Calu3 (cell line): Measurements from ENCODE around the gene ZCCHC17. TPM values are rescaled to one million over a fixed set of nuclear protein-coding genes. Genes with fewer than 3 reads are reported as not detected.
A peak's percentile ranks its signal among the peaks of the same experiment; 100 is the strongest.

ENCODE experiments used
- BruUV-seq: library from RNA; stranded (reverse); fragments of 400-500 nt; replicated peaks from 2 replicates; lab custom pipeline; 2021; lab: Mats Ljungman, UMichigan
- CTCF ChIA-PET: fragments of 300-600 bp; sonication (Branson Sonifier 250); formaldehyde crosslinking; loops from one replicate; lab custom pipeline; 2022; ENCODE audit warnings: antibody characterized with exemption; lab: Charles Lee
- DNase-seq: peaks from one replicate; pipeline ENCODE4 v3.0.0; 2022
- H3K27ac Mint-ChIP-seq: one replicate; pipeline ENCODE4 v1.8.0; 2022; ENCODE audit warnings: mixed read lengths; ENCODE audit not compliant: unreplicated experiment
- H3K27me3 Mint-ChIP-seq: one replicate; pipeline ENCODE4 v1.8.0; 2022; ENCODE audit warnings: mixed read lengths; ENCODE audit not compliant: unreplicated experiment
- H3K36me3 Mint-ChIP-seq: one replicate; pipeline ENCODE4 v1.8.0; 2022; ENCODE audit warnings: mild to moderate bottlenecking, moderate library complexity, mixed read lengths; ENCODE audit not compliant: insufficient read depth, unreplicated experiment
- H3K4me1 Mint-ChIP-seq: one replicate; pipeline ENCODE4 v1.8.0; 2022; ENCODE audit warnings: mild to moderate bottlenecking, low read depth, mixed read lengths; ENCODE audit not compliant: unreplicated experiment
- H3K4me3 Mint-ChIP-seq: one replicate; pipeline ENCODE4 v1.8.0; 2022; ENCODE audit warnings: mild to moderate bottlenecking, low read depth, moderate library complexity, mixed read lengths; ENCODE audit not compliant: unreplicated experiment
- H3K9me3 Mint-ChIP-seq: one replicate; pipeline ENCODE4 v1.8.0; 2022; ENCODE audit warnings: low read depth, mixed read lengths; ENCODE audit not compliant: unreplicated experiment
- intact Hi-C: fragments of 100-400 bp; cut with micrococcal nuclease; formaldehyde crosslinking; loops from one replicate; pipeline ENCODE4 v1.10.0; 2022; ENCODE audit not compliant: unreplicated experiment
- total RNA-seq: library from RNA; stranded (reverse); gene quantifications from 2 replicates; pipeline ENCODE4 v1.2.3, GENCODE V29; 2022
- TF ChIP-seq, protein P1 (sequence below): fragments of 200-600 bp; IDR thresholded peaks from one replicate; pipeline ENCODE4 v1.8.0; 2022; ENCODE audit warnings: antibody characterized with exemption; ENCODE audit not compliant: unreplicated experiment

Gene ZCCHC17
- total RNA-seq, 1 experiment from 2014 or later: 28.5 TPM

DNA sequence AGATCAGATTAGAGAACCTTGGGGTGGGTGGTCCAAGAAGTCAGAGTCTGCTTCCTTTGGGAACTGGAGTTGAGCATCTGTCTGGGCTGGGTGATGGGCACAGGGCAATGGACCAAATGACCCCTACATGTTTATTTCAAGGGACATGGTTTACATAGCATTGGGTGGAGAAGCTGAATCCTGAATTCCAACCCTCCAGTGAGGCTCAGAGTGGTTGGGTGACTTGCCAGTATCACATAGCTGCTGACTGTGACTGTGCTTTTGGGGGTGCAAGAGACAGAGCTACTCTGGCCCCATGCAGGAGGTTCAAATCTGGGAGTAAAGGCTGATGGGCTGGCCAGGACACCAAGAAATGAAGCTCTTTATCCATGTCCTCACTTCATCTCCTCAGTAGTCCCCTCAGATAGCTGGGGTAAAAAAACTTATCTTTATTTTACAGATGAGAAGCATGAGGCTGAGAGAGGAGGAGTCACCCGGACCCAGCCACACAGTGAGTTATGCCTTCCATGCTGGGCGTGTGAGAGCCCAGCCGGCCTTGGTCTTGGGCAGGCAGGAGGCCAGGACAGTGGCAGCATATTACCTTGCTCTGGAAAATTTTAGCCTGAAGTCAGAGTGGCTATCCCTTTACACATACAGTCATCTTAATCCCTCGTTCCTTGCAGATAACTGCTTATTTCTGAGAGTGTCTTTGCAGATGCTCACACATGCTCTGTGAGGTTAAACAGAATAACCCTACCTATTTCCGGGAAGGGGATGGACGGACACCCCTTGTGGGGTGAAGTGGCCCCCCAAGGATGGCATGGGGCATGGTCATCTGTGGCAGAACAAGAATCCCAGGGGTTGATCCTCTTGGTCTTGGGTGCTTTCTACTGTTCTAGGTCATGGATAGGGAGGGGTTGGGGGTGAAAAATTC, 113.4 kb downstream of the ZCCHC17 start:
- Mint-ChIP-seq H3K9me3 (no peaks in the 10 kb centered on the region), H3K4me3 (no peak overlapping the region), H3K27me3 (peaks cover 43% of the 10 kb centered on the region), H3K4me1 (peaks cover 15% of the 10 kb centered on the region), H3K27ac (no peak overlapping the region), H3K36me3 (peaks cover 27% of the 10 kb centered on the region)
- intact Hi-C loops: no loop called here
- no peak for DNase-seq
- BruUV-seq: no TSS peak
- CTCF ChIA-PET: interaction anchor here (1.0 kb wide), 1 partner anchor 139 kb away, joined by 3 read pairs; no protein-coding TSS in a partner anchor
- TF ChIP-seq, protein P1, sequence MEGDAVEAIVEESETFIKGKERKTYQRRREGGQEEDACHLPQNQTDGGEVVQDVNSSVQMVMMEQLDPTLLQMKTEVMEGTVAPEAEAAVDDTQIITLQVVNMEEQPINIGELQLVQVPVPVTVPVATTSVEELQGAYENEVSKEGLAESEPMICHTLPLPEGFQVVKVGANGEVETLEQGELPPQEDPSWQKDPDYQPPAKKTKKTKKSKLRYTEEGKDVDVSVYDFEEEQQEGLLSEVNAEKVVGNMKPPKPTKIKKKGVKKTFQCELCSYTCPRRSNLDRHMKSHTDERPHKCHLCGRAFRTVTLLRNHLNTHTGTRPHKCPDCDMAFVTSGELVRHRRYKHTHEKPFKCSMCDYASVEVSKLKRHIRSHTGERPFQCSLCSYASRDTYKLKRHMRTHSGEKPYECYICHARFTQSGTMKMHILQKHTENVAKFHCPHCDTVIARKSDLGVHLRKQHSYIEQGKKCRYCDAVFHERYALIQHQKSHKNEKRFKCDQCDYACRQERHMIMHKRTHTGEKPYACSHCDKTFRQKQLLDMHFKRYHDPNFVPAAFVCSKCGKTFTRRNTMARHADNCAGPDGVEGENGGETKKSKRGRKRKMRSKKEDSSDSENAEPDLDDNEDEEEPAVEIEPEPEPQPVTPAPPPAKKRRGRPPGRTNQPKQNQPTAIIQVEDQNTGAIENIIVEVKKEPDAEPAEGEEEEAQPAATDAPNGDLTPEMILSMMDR: no peak

DNA sequence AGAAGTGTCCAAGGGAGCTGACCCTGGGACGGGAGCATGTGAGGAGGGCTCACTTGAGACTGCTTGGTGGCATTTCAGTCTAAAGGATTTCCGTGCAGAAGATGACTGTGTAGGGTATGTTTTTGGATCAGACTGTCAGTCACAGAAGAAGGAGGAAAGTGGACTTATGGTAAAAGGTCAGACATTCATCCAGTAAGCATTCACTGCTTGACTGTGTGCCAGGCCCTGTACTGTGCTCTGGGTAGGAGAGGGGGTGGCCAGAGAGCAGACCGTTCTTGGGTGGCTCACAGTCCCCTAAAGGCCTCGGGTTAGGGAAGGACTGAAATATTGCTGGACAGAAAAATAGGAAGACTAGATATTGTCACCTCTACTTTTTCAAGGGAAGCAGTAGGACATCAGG, 114.0 kb downstream of the ZCCHC17 start:
- no TSS peak for BruUV-seq
- peaks cover 43% of the 10 kb centered on the region for H3K27me3 Mint-ChIP-seq

DNA sequence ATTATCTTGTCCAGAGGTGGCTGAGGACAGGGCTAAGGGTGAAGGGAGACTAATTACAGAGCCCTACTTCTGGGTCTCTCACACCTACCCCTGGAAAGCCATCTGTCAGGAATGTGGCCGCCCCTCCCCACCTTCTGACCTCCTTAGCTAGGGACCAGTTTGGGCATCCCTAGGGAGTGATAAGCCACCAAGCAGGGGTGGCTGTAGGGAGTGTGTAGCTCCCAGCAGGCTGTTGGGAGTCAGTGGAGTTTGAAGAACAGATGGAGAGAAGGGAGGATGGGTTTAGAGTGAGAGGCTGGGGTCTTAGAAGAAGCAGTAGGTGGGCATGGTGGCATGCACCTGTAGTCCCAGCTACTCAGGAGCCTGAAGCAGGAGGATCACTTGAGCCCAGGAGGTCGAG, 115.4 kb downstream of the ZCCHC17 start:
- BruUV-seq: no TSS peak
- H3K36me3 Mint-ChIP-seq: peaks cover 31% of the 10 kb centered on the region
- peaks cover 43% of the 10 kb centered on the region for H3K27me3 Mint-ChIP-seq
- CTCF ChIA-PET: interaction anchor here (0.7 kb wide), 1 partner anchor 1703 kb away, joined by 4 read pairs; no protein-coding TSS in a partner anchor
- no peaks in the 10 kb centered on the region for H3K9me3 Mint-ChIP-seq
- peaks cover 23% of the 10 kb centered on the region for H3K4me1 Mint-ChIP-seq
- intact Hi-C loops: no loop called here
- H3K27ac Mint-ChIP-seq: peak overlapping the region; percentile 32
- H3K4me3 Mint-ChIP-seq: peak overlapping the region; percentile 94
- no peak for DNase-seq
- TF ChIP-seq, protein P1: no peak

More for the DNA sequence above, 114.0 kb downstream of the ZCCHC17 start:
- Mint-ChIP-seq H3K4me3 (no peak overlapping the region), H3K27ac (no peak overlapping the region), H3K4me1 (peaks cover 17% of the 10 kb centered on the region), H3K36me3 (peaks cover 27% of the 10 kb centered on the region), H3K9me3 (no peaks in the 10 kb centered on the region)
- CTCF ChIA-PET: no interaction called here
- intact Hi-C loops: no loop called here
- TF ChIP-seq, protein P1: no peak
- no peak for DNase-seq

DNA sequence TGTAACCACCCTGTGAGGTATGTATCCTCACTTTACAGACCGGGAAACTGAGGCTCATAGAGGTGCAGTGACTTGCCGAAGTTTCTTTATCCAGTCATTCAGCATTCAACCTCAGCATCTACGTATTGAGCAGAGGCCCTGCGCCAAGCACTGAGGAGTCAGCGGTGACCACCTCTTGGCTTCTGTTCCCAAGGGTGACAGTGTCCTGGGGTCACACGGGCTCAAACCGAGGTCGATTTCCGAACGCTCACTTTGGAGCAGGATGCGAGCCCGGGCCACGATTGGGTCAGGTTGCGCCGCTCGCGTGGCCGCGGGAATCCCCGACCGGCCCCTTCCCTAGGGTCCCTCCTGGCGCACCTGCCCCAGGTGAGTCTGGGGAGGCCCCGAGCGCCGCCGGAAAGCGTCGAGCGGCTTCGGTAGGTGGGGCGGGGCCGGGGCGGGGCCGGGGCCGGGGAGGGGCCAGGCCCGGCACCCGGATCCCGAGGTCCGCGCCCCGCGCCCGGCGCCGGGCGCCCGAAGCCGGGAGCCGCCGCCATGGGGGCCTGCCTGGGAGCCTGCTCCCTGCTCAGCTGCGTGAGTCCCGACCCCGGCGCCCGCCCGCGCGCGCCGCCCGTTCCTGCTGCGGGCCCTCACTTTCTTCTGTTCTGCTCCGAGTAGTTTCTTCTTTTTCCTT, 116.0 kb downstream of the ZCCHC17 start, which contains the start of gene SERINC2:
SERINC2 (plus strand) TSS at position 482 of the 673 bp plus-strand sequence; CDS start at position 535, 53 bp downstream.
- peaks cover 41% of the 10 kb centered on the region for H3K27me3 Mint-ChIP-seq
- peaks cover 30% of the 10 kb centered on the region for H3K4me1 Mint-ChIP-seq
- H3K27ac Mint-ChIP-seq: peak within 1 kb of the TSS; percentile 59
- peak within 1 kb of the TSS; percentile 94 for H3K4me3 Mint-ChIP-seq
- H3K9me3 Mint-ChIP-seq: no peaks in the 10 kb centered on the region
- CTCF ChIA-PET: no interaction called here
- intact Hi-C loops: no loop called here
- no TSS peak for BruUV-seq
- peaks cover 37% of the 10 kb centered on the region for H3K36me3 Mint-ChIP-seq
- TF ChIP-seq, protein P1: no peak
- peak; percentile 58 for DNase-seq
